ENCODE results near the gene MCM3AP.
A peak's percentile ranks its signal among the peaks of the same experiment; 100 is the strongest.
"Not testable (repeated sequence)": the region's sequence is repeated elsewhere in the genome, so short reads cannot be mapped to it uniquely, and the experiment has no call there.

Gene MCM3AP

GRCh38 chr21:46206163-46207005 lies 79.0 kb downstream of the MCM3AP start:
- H3K27ac Mint-ChIP-seq, result peak overlapping the region; percentile 83
- H3K4me3 Mint-ChIP-seq, result no peak overlapping the region
- peaks cover 3% of the 10 kb centered on the region for H3K27me3 Mint-ChIP-seq (ENCODE audit: low read depth, poor library complexity)
- no peak for TF ChIP-seq CTCF (IDR thresholded peaks at IDR 0.05)
- H3K36me3 Mint-ChIP-seq (ENCODE audit: low read depth), result peaks cover 48% of the 10 kb centered on the region
- peaks cover 13% of the 10 kb centered on the region for H3K4me1 Mint-ChIP-seq
- no peak for DNase-seq
- H3K9me3 Mint-ChIP-seq, result no peaks in the 10 kb centered on the region

GRCh38 chr21:46205766-46206162 lies 79.6 kb downstream of the MCM3AP start:
- no peak for TF ChIP-seq CTCF (IDR thresholded peaks at IDR 0.05)
- Mint-ChIP-seq H3K4me1 (peaks cover 13% of the 10 kb centered on the region), H3K27me3 (ENCODE audit: low read depth, poor library complexity) (peaks cover 3% of the 10 kb centered on the region), H3K9me3 (peaks cover 2% of the 10 kb centered on the region), H3K27ac (peak overlapping the region; percentile 83), H3K4me3 (no peak overlapping the region), H3K36me3 (ENCODE audit: low read depth) (peaks cover 49% of the 10 kb centered on the region)
- DNase-seq, result no peak

- peaks cover 13% of the 10 kb centered on the region for H3K4me1 Mint-ChIP-seq
- H3K27ac Mint-ChIP-seq, result peak overlapping the region; percentile 68
- no peak for TF ChIP-seq CTCF (IDR thresholded peaks at IDR 0.05)
- DNase-seq, result no peak
- peaks cover 55% of the 10 kb centered on the region for H3K36me3 Mint-ChIP-seq (ENCODE audit: low read depth)
- H3K27me3 Mint-ChIP-seq (ENCODE audit: low read depth, poor library complexity), result peaks cover 3% of the 10 kb centered on the region
- peaks cover 8% of the 10 kb centered on the region for H3K9me3 Mint-ChIP-seq
- no peak overlapping the region for H3K4me3 Mint-ChIP-seq
These were observed 80.2 kb downstream of the MCM3AP start for GRCh38 chr21:46205166-46205565.

- peaks cover 70% of the 10 kb centered on the region for H3K36me3 Mint-ChIP-seq (ENCODE audit: low read depth)
- H3K27ac Mint-ChIP-seq, result peak overlapping the region; percentile 94
- no peak for TF ChIP-seq CTCF (IDR thresholded peaks at IDR 0.05)
- H3K9me3 Mint-ChIP-seq, result peaks cover 15% of the 10 kb centered on the region
- H3K4me1 Mint-ChIP-seq, result peaks cover 13% of the 10 kb centered on the region
- DNase-seq, result no peak
- H3K4me3 Mint-ChIP-seq, result no peak overlapping the region
- peaks cover 3% of the 10 kb centered on the region for H3K27me3 Mint-ChIP-seq (ENCODE audit: low read depth, poor library complexity)
These were observed 82.2 kb downstream of the MCM3AP start for GRCh38 chr21:46203203-46203600.

- H3K27ac Mint-ChIP-seq, result peak overlapping the region; percentile 94
- H3K36me3 Mint-ChIP-seq (ENCODE audit: low read depth), result peaks cover 71% of the 10 kb centered on the region
- TF ChIP-seq CTCF (IDR thresholded peaks at IDR 0.05), result no peak
- H3K4me1 Mint-ChIP-seq, result peaks cover 13% of the 10 kb centered on the region
- peaks cover 15% of the 10 kb centered on the region for H3K9me3 Mint-ChIP-seq
- no peak for DNase-seq
- no peak overlapping the region for H3K4me3 Mint-ChIP-seq
- H3K27me3 Mint-ChIP-seq (ENCODE audit: low read depth, poor library complexity), result peaks cover under 1% of the 10 kb centered on the region
These were observed 82.7 kb downstream of the MCM3AP start for GRCh38 chr21:46202592-46203202.

GRCh38 chr21:46200877-46201803 lies 84.3 kb downstream of the MCM3AP start:
- H3K27me3 Mint-ChIP-seq (ENCODE audit: low read depth, poor library complexity); H3K4me3 Mint-ChIP-seq; DNase-seq: not testable (repeated sequence)
- H3K27ac Mint-ChIP-seq, result peak overlapping the region; percentile 64
- H3K9me3 Mint-ChIP-seq, result peaks cover 15% of the 10 kb centered on the region
- peaks cover 86% of the 10 kb centered on the region for H3K36me3 Mint-ChIP-seq (ENCODE audit: low read depth)
- H3K4me1 Mint-ChIP-seq, result peaks cover 13% of the 10 kb centered on the region

Data from nephron progenitor cell (in vitro differentiated cells).